Measurements from ENCODE around the gene ITGB2. TPM values are rescaled to one million over a fixed set of nuclear protein-coding genes. Genes with fewer than 3 reads are reported as not detected.

The ITGB2 gene
- total RNA-seq, 4 donors from 2014 or later = 11.2 to 18.8 (median 15.3) TPM

GRCh38 chr21:44946254-44947041 is 25.7 kb upstream of the ITGB2 start:
- Histone ChIP-seq H3K4me3 (no peak overlapping the region), H3K27me3 (no peaks in the 10 kb centered on the region), H3K9me3 (no peaks in the 10 kb centered on the region), H3K36me3 (peaks cover 45% of the 10 kb centered on the region), H3K4me1 (peaks cover 30% of the 10 kb centered on the region), H3K27ac (no peak overlapping the region)
- DNase-seq (ENCODE audit: low spot score in 2 of 2) = peak; percentile 57 to 72
- WGBS = 79% methylated on average over 23 of the region's 25 CpGs
- TF ChIP-seq CTCF (IDR thresholded peaks at IDR 0.05) (no peak), POLR2A (IDR thresholded peaks at IDR 0.05) (no peak)

GRCh38 chr21:44944596-44944995 is 23.9 kb upstream of the ITGB2 start:
- Histone ChIP-seq H3K27ac (no peak overlapping the region), H3K9me3 (no peaks in the 10 kb centered on the region), H3K4me3 (no peak overlapping the region), H3K27me3 (no peaks in the 10 kb centered on the region), H3K4me1 (peaks cover 32% of the 10 kb centered on the region), H3K36me3 (peaks cover 45% of the 10 kb centered on the region)
- 88% methylated on average over 10 of the region's 10 CpGs for WGBS
- DNase-seq (ENCODE audit: low spot score in 2 of 2) = peak; percentile 40 to 53
- no peak for TF ChIP-seq CTCF (IDR thresholded peaks at IDR 0.05)
- TF ChIP-seq POLR2AphosphoS5 (IDR thresholded peaks at IDR 0.05) = no peak
- no peak for TF ChIP-seq EP300 (IDR thresholded peaks at IDR 0.05)
- TF ChIP-seq POLR2A (IDR thresholded peaks at IDR 0.05) = no peak

- Histone ChIP-seq H3K9me3 (no peaks in the 10 kb centered on the region), H3K27me3 (no peaks in the 10 kb centered on the region), H3K4me1 (peaks cover 34% of the 10 kb centered on the region), H3K36me3 (peaks cover 45% of the 10 kb centered on the region), H3K4me3 (no peak overlapping the region), H3K27ac (no peak overlapping the region)
- 91% methylated on average over 21 of the region's 24 CpGs for WGBS
- TF ChIP-seq EP300 (IDR thresholded peaks at IDR 0.05) (no peak), CTCF (IDR thresholded peaks at IDR 0.05) (no peak)
- DNase-seq (ENCODE audit: low spot score in 2 of 2) = peak; percentile 47 to 52
Observed at GRCh38 chr21:44943686-44944550, 23.2 kb upstream of the ITGB2 start.

GRCh38 chr21:44943005-44943685 is 22.4 kb upstream of the ITGB2 start:
- H3K27me3 ChIP-seq = no peaks in the 10 kb centered on the region
- TF ChIP-seq EP300 (IDR thresholded peaks at IDR 0.05) = no peak
- TF ChIP-seq CTCF (IDR thresholded peaks at IDR 0.05) = no peak
- no peak for TF ChIP-seq POLR2A (IDR thresholded peaks at IDR 0.05)
- no peak for TF ChIP-seq POLR2AphosphoS5 (IDR thresholded peaks at IDR 0.05)
- H3K9me3 ChIP-seq = no peaks in the 10 kb centered on the region
- peak; percentile 51 to 68 for DNase-seq (ENCODE audit: low spot score in 2 of 2)
- H3K36me3 ChIP-seq = peaks cover 45% of the 10 kb centered on the region
- H3K4me3 ChIP-seq = no peak overlapping the region
- H3K4me1 ChIP-seq = peaks cover 39% of the 10 kb centered on the region
- H3K27ac ChIP-seq = no peak overlapping the region
- 85% methylated on average over 15 of the region's 15 CpGs for WGBS

All from suprapubic skin (tissue), 4 donors.